Measurements from ENCODE around the gene ERICH6B.
"Not testable (repeated sequence)": the region's sequence is repeated elsewhere in the genome, so short reads cannot be mapped to it uniquely, and the experiment has no call there.

ERICH6B gene

GRCh38 chr13:45615501-45616101 is at the start of gene ERICH6B:
Gene ERICH6B, minus strand, starts transcription at chr13:45615739. Its CDS starts 18,734 bp downstream, at chr13:45597005.
- no peaks in the 10 kb centered on the region for H4K20me1 ChIP-seq
- peaks cover 0 to 5% (median 0%) of the 10 kb centered on the region in 11 experiments; a peak in 2 of 22 replicates for H3K27me3 ChIP-seq
- H3K4me2 ChIP-seq: no peak within 1 kb of the TSS
- H3K9me3 ChIP-seq (replicated peaks in 1 of 11): peaks cover 0 to 7% (median 0%) of the 10 kb centered on the region in 11 experiments; a peak in 8 of 22 replicates
- TF ChIP-seq Cebpa-rat (IDR thresholded peaks at IDR 0.05): no peak
- no peaks in the 10 kb centered on the region for H3K36me3 ChIP-seq
- no peaks in the 10 kb centered on the region for H3K4me1 ChIP-seq
- H3K4me3 ChIP-seq: no peak within 1 kb of the TSS
- no peak within 1 kb of the TSS for H3K27ac ChIP-seq
- no peak within 1 kb of the TSS for H3K9ac ChIP-seq

DNA sequence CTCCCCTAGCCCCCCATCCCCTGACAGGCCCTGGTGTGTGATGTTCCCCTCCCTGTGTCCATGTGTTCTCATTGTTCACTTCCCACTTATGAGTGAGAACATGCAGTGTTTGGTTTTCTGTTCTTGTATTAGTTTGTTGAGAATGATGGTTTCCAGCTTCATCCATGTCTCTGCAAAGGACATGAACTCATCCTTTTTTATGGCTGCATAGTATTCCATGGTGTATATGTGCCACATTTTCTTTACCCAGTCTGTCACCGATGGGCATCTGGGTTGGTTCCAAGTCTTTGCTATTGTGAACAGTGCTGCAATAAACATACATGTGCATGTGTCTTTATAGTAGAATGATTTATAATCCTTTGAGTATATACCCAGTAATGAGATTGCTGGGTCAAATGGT is 47.4 kb upstream of the ERICH6B start:
- H3K36me3 ChIP-seq; H3K4me1 ChIP-seq; H3K9ac ChIP-seq; H3K27ac ChIP-seq; H3K4me3 ChIP-seq; H4K20me1 ChIP-seq; H3K27me3 ChIP-seq; H3K4me2 ChIP-seq; H3K9me3 ChIP-seq (replicated peaks in 1 of 11): not testable (repeated sequence)

DNA sequence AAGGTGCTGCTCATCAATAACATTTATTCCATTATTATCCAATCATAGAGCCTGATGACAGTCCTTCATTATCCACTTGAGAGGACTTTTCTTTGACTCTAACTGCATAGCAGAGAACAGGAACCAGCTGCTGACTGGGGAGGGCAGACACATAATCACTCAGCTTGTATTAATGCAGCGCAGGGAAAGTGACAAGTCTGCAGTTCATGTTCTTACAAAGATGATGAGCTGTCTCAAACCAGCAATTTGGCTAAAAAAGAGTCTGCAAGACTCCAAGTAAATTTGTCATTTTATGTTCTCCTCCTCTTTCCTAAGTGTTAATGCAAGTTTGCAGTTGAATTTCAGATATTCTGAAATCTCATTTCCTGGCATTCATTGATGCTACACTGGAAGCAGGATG is 46.6 kb upstream of the ERICH6B start:
- H4K20me1 ChIP-seq: no peaks in the 10 kb centered on the region
- TF ChIP-seq Cebpa-rat (IDR thresholded peaks at IDR 0.05): no peak
- H3K4me3 ChIP-seq: no peak overlapping the region
- no peaks in the 10 kb centered on the region; a peak in 1 of 20 replicates for H3K4me1 ChIP-seq
- H3K27me3 ChIP-seq: no peaks in the 10 kb centered on the region
- H3K36me3 ChIP-seq: no peaks in the 10 kb centered on the region
- peaks cover 0 to 15% (median 3%) of the 10 kb centered on the region in 11 experiments; a peak in 3 of 22 replicates for H3K9me3 ChIP-seq (replicated peaks in 1 of 11)
- H3K4me2 ChIP-seq: no peak overlapping the region
- H3K9ac ChIP-seq: no peak overlapping the region
- no peak overlapping the region for H3K27ac ChIP-seq

DNA sequence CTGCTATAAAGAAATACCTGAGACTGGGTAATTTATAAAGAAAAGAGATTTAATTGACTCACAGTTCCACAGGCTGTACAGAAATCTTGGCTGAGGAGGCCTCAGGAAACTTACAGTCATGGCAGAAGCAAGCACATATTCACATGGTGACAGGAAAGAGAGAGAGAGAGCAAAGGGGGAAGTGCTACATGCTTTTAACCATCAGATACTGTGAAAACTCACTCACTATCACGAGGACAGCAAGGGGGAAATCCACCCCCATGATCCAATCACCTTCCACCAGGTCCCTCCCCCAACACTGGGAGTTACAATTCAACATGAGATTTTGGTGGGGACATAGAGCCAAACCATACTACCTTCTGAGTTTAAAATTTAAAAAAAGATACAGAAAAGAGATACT is 44.9 kb upstream of the ERICH6B start:
- peaks cover 0 to 16% (median 3%) of the 10 kb centered on the region in 11 experiments; a peak in 3 of 22 replicates for H3K9me3 ChIP-seq (replicated peaks in 1 of 11)
- not testable (repeated sequence) for H3K36me3 ChIP-seq, H3K27me3 ChIP-seq, H3K4me1 ChIP-seq, H3K4me2 ChIP-seq, H3K27ac ChIP-seq, H4K20me1 ChIP-seq, H3K4me3 ChIP-seq, H3K9ac ChIP-seq

DNA sequence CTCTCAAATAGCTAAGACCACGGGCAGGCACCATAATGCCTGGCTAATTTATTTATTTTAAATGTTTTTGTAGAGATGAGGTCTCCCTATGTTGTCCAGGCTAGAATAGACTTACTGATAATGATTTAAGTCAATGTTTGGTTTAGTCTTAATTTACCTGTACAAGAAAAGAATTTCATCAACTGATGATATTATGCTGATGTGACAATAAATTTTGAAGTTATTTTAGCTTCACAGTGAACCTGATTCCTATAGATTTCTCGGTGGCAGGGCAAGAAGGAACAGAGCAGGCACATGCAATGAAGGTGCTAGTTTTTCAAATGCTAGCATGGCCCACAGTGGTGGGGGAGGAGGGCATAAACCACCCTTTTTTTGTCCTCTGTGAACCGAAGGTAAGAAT is 44.0 kb upstream of the ERICH6B start:
- Histone ChIP-seq H4K20me1 (no peaks in the 10 kb centered on the region), H3K27ac (no peak overlapping the region), H3K4me3 (no peak overlapping the region), H3K9ac (no peak overlapping the region), H3K4me2 (no peak overlapping the region), H3K9me3 (replicated peaks in 1 of 11) (peaks cover 0 to 16% (median 0%) of the 10 kb centered on the region in 11 experiments; a peak in 2 of 22 replicates), H3K4me1 (no peaks in the 10 kb centered on the region; a peak in 1 of 20 replicates), H3K27me3 (no peaks in the 10 kb centered on the region), H3K36me3 (no peaks in the 10 kb centered on the region)
- TF ChIP-seq Cebpa-rat (IDR thresholded peaks at IDR 0.05): no peak

DNA sequence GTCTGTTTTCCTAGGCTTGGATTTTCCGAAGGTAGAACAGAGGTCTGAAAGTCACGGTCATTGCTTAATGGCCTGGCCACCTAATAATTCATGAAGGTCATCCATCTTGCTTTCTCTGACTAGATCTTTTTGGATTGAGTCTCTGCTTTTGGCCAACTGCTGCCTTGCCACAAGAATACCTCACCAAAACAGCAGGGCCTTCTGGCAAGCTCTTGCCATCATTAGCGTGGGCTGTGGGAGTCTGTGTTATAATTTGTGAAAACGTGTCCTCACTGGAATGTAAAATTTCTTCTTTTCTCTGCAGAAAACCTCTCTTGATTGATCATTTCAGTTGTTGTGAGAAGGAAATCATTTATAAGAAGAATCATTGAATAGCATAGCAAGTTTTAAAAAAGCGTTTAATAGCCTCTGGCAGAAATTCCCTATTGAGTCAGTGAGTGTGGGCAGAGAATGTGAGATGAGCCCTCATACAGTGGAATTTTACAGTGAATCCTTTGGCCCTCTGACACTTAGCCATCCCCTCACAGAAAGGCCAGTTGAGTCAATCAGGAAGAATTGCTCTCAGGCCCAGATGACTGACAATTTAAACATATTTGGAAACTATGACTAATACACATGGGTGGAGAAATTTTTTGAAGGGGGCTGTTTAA is 43.2 kb upstream of the ERICH6B start:
- Histone ChIP-seq H3K4me1 (no peaks in the 10 kb centered on the region; a peak in 1 of 20 replicates), H3K9me3 (replicated peaks in 1 of 11) (peaks cover 0 to 16% (median 0%) of the 10 kb centered on the region in 11 experiments; a peak in 2 of 22 replicates), H3K36me3 (no peaks in the 10 kb centered on the region), H3K27ac (no peak overlapping the region), H3K4me2 (no peak overlapping the region), H3K27me3 (no peaks in the 10 kb centered on the region), H3K4me3 (no peak overlapping the region), H3K9ac (no peak overlapping the region), H4K20me1 (no peaks in the 10 kb centered on the region)
- no peak for TF ChIP-seq Cebpa-rat (IDR thresholded peaks at IDR 0.05)

DNA sequence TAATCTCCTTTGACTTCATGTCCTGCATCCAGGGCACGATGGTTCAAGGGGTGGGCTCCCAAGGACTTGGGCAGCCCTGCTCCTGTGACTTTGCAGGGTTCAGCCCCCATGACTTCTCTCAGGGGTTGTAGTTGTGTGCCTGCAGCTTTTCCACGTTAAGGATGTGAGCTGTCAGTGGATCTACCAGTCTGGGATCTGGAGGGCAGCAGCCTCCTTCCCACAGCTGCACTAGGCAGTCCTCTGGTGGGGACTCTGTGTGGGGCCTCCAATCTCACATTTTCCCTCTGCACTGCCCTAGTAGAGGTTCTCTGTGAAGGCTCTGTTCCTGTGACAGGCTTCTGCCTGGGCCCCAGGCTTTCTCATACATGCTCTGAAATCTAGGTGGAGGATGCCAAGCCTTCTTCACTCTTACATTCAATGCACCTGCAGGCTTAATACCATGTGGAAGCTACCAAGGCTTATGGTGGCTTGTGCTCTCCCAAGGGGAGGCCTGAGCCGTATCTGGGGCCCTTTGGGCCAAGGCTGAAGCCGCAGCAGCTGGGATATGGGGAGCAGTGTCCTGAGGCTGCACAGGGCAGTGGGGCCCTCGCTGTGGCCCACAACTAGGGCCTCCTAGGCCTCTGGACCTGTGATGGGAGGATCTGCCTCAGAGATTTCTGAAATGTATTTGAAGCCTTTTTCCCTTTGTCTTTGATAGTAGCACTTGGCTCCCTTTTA is 39.3 kb upstream of the ERICH6B start:
- no peak for TF ChIP-seq Cebpa-rat (IDR thresholded peaks at IDR 0.05)
- Histone ChIP-seq H3K36me3 (no peaks in the 10 kb centered on the region), H3K9me3 (replicated peaks in 1 of 11) (peaks cover 0 to 6% (median 0%) of the 10 kb centered on the region in 11 experiments; a peak in 1 of 22 replicates), H4K20me1 (no peaks in the 10 kb centered on the region), H3K27me3 (no peaks in the 10 kb centered on the region), H3K4me2 (no peak overlapping the region), H3K4me1 (no peaks in the 10 kb centered on the region), H3K9ac (no peak overlapping the region), H3K27ac (no peak overlapping the region), H3K4me3 (no peak overlapping the region)

- not testable (repeated sequence) for H3K9ac ChIP-seq, H3K4me2 ChIP-seq, H3K4me1 ChIP-seq, H4K20me1 ChIP-seq, H3K36me3 ChIP-seq, H3K27ac ChIP-seq, H3K4me3 ChIP-seq, H3K27me3 ChIP-seq
- H3K9me3 ChIP-seq (replicated peaks in 1 of 11): peaks cover 36 to 47% (median 39%) of the 10 kb centered on the region in 11 experiments
These were observed 29.7 kb upstream of the ERICH6B start for GRCh38 chr13:45645263-45645662.

- H3K27me3 ChIP-seq, H4K20me1 ChIP-seq, H3K9ac ChIP-seq, H3K4me3 ChIP-seq, H3K4me2 ChIP-seq, H3K4me1 ChIP-seq, H3K36me3 ChIP-seq, H3K27ac ChIP-seq: not testable (repeated sequence)
- peaks cover 36 to 52% (median 41%) of the 10 kb centered on the region in 11 experiments for H3K9me3 ChIP-seq (replicated peaks in 1 of 11)
These were observed 26.6 kb upstream of the ERICH6B start for GRCh38 chr13:45642159-45642558.

DNA sequence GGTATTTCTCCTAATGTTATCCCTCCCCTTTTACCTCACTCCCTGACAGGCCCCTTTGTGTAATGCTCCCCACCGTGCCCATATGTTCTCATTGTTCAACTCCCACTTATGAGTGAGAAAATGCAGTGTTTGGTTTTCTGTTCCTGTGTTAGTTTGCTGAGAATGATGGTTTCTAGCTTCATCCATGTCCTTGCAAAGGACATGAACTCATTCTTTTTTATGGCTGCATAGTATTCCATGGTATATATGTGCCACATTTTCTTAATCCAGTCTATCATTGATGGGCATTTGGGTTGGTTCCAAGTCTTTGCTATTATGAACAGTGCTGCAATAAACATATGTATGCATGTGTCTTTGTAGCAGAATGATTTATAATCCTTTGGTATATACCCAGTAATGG is 19.8 kb upstream of the ERICH6B start:
- not testable (repeated sequence) for H3K27ac ChIP-seq; H3K27me3 ChIP-seq; H3K4me2 ChIP-seq; H3K36me3 ChIP-seq; H3K4me1 ChIP-seq; H3K9ac ChIP-seq; H3K4me3 ChIP-seq; H3K9me3 ChIP-seq (replicated peaks in 1 of 11); H4K20me1 ChIP-seq

All from BLaER1 treated with 17β-estradiol and CSF1 and Interleukin-3, amounts not matched to agents 10 nM and 100 nM (cell line).